Measurements from ENCODE around the gene SEMA6D.

Gene SEMA6D

DNA sequence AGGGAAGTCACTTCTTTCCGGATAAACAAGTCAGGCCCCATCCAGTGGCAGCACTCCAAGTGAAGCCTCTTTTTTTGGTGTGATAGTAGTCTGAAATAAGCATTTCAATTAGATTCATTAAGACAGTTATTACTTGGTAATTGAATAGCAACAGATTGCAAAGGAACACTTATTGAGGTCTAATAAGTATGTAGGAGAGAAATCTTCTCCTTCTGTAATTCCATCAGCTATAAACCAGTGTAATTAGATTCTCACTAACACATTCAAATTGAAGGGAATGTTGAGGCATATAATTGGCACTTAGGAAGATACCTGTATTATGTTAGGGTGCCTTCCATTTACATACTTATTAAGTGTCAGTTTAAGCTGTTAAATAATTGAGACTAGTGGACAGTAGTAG lies 73.9 kb downstream of the SEMA6D start:
- H3K27me3 ChIP-seq (replicated peaks in 2 of 5; ENCODE audit: control insufficient read depth in 4 of 5, insufficient read depth in 5 of 5, low read length in 4 of 5), result peaks cover 0 to 4% (median 0%) of the 10 kb centered on the region in 5 experiments
- no peaks in the 10 kb centered on the region for H3K9me3 ChIP-seq (ENCODE audit: control extremely low read depth in 1 of 5, control insufficient read depth in 4 of 5, insufficient read depth in 2 of 5, low read depth in 1 of 5, low read length in 4 of 5)
- no peak for DNase-seq
- no peak overlapping the region for H3K27ac ChIP-seq (ENCODE audit: insufficient read depth in 1 of 2, low read depth in 1 of 2, low read length in 2 of 2, poor library complexity in 1 of 2, severe bottlenecking in 2 of 2)
- POLR2A ChIA-PET, result no interaction called here
- H3K4me3 ChIP-seq (ENCODE audit: control insufficient read depth in 1 of 7, extremely low read depth in 1 of 7, insufficient read depth in 4 of 7, low read depth in 2 of 7, low read length in 6 of 7), result no peak overlapping the region
- no CpG with 5 or more reads among the region's 1 CpG for WGBS (ENCODE audit: insufficient coverage)
- no peaks in the 10 kb centered on the region for H3K4me1 ChIP-seq (ENCODE audit: control extremely low read depth in 1 of 4, control insufficient read depth in 4 of 4, insufficient read depth in 4 of 4, low read length in 3 of 4)
- H3K36me3 ChIP-seq (ENCODE audit: control insufficient read depth in 4 of 4, insufficient read depth in 4 of 4, low read length in 3 of 4), result no peaks in the 10 kb centered on the region
- CTCF ChIA-PET, result no interaction called here

- H3K27me3 ChIP-seq (replicated peaks in 2 of 5; ENCODE audit: control insufficient read depth in 4 of 5, insufficient read depth in 5 of 5, low read length in 4 of 5), result peaks cover 0 to 4% (median 0%) of the 10 kb centered on the region in 5 experiments
- no peaks in the 10 kb centered on the region for H3K36me3 ChIP-seq (ENCODE audit: control insufficient read depth in 4 of 4, insufficient read depth in 4 of 4, low read length in 3 of 4)
- CTCF ChIA-PET, result no interaction called here
- no peak overlapping the region for H3K27ac ChIP-seq (ENCODE audit: insufficient read depth in 1 of 2, low read depth in 1 of 2, low read length in 2 of 2, poor library complexity in 1 of 2, severe bottlenecking in 2 of 2)
- POLR2A ChIA-PET, result no interaction called here
- 86% methylated on average over 2 of the region's 2 CpGs for WGBS (ENCODE audit: insufficient coverage)
- no peaks in the 10 kb centered on the region for H3K9me3 ChIP-seq (ENCODE audit: control extremely low read depth in 1 of 5, control insufficient read depth in 4 of 5, insufficient read depth in 2 of 5, low read depth in 1 of 5, low read length in 4 of 5)
- no peak overlapping the region for H3K4me3 ChIP-seq (ENCODE audit: control insufficient read depth in 1 of 7, extremely low read depth in 1 of 7, insufficient read depth in 4 of 7, low read depth in 2 of 7, low read length in 6 of 7)
- DNase-seq, result no peak
- H3K4me1 ChIP-seq (ENCODE audit: control extremely low read depth in 1 of 4, control insufficient read depth in 4 of 4, insufficient read depth in 4 of 4, low read length in 3 of 4), result no peaks in the 10 kb centered on the region
These were observed 74.9 kb downstream of the SEMA6D start for GRCh38 chr15:47792231-47792630.

- CTCF ChIA-PET, result no interaction called here
- H3K27me3 ChIP-seq (replicated peaks in 2 of 5; ENCODE audit: control insufficient read depth in 4 of 5, insufficient read depth in 5 of 5, low read length in 4 of 5), result peaks cover 0 to 3% (median 0%) of the 10 kb centered on the region in 5 experiments
- H3K4me1 ChIP-seq (ENCODE audit: control extremely low read depth in 1 of 4, control insufficient read depth in 4 of 4, insufficient read depth in 4 of 4, low read length in 3 of 4), result no peaks in the 10 kb centered on the region
- POLR2A ChIA-PET, result no interaction called here
- H3K27ac ChIP-seq (ENCODE audit: insufficient read depth in 1 of 2, low read depth in 1 of 2, low read length in 2 of 2, poor library complexity in 1 of 2, severe bottlenecking in 2 of 2), result no peak overlapping the region
- 97% methylated on average over 3 of the region's 3 CpGs for WGBS (ENCODE audit: insufficient coverage)
- no peak overlapping the region for H3K4me3 ChIP-seq (ENCODE audit: control insufficient read depth in 1 of 7, extremely low read depth in 1 of 7, insufficient read depth in 4 of 7, low read depth in 2 of 7, low read length in 6 of 7)
- no peak for DNase-seq
- no peaks in the 10 kb centered on the region for H3K36me3 ChIP-seq (ENCODE audit: control insufficient read depth in 4 of 4, insufficient read depth in 4 of 4, low read length in 3 of 4)
- no peaks in the 10 kb centered on the region for H3K9me3 ChIP-seq (ENCODE audit: control extremely low read depth in 1 of 5, control insufficient read depth in 4 of 5, insufficient read depth in 2 of 5, low read depth in 1 of 5, low read length in 4 of 5)
These were observed 77.1 kb downstream of the SEMA6D start for GRCh38 chr15:47794252-47794914.

GRCh38 chr15:47795864-47796263 lies 78.6 kb downstream of the SEMA6D start:
- ChIA-PET POLR2A (no interaction called here), CTCF (no interaction called here)
- 70% methylated on average over 3 of the region's 3 CpGs for WGBS (ENCODE audit: insufficient coverage)
- Histone ChIP-seq H3K4me3 (ENCODE audit: control insufficient read depth in 1 of 7, extremely low read depth in 1 of 7, insufficient read depth in 4 of 7, low read depth in 2 of 7, low read length in 6 of 7) (no peak overlapping the region), H3K9me3 (ENCODE audit: control extremely low read depth in 1 of 5, control insufficient read depth in 4 of 5, insufficient read depth in 2 of 5, low read depth in 1 of 5, low read length in 4 of 5) (no peaks in the 10 kb centered on the region), H3K4me1 (ENCODE audit: control extremely low read depth in 1 of 4, control insufficient read depth in 4 of 4, insufficient read depth in 4 of 4, low read length in 3 of 4) (no peaks in the 10 kb centered on the region), H3K27ac (ENCODE audit: insufficient read depth in 1 of 2, low read depth in 1 of 2, low read length in 2 of 2, poor library complexity in 1 of 2, severe bottlenecking in 2 of 2) (no peak overlapping the region), H3K36me3 (ENCODE audit: control insufficient read depth in 4 of 4, insufficient read depth in 4 of 4, low read length in 3 of 4) (no peaks in the 10 kb centered on the region), H3K27me3 (replicated peaks in 2 of 5; ENCODE audit: control insufficient read depth in 4 of 5, insufficient read depth in 5 of 5, low read length in 4 of 5) (peaks cover 0 to 2% (median 0%) of the 10 kb centered on the region in 5 experiments)
- no peak for DNase-seq

DNA sequence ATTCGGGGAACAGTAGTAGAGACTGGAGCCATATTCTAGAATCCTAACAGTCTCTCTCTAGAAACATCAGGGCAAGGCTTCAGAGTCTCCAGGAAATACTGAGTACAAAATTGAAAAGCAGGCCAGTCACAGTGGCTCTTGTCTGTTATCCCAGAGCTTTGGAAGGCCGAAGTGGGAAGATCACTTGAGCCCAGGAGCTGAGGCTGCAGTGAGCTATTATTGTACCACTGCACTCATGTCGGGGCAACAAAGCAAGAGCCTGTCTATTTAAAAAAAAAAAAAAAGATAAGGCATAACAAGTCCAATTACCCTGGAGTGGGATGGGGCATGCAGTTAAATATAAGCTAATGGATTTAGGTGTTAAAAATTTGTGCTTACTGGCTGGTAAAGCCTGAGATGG lies 79.0 kb downstream of the SEMA6D start:
- Histone ChIP-seq H3K4me1 (ENCODE audit: control extremely low read depth in 1 of 4, control insufficient read depth in 4 of 4, insufficient read depth in 4 of 4, low read length in 3 of 4) (no peaks in the 10 kb centered on the region), H3K27me3 (replicated peaks in 2 of 5; ENCODE audit: control insufficient read depth in 4 of 5, insufficient read depth in 5 of 5, low read length in 4 of 5) (no peaks in the 10 kb centered on the region), H3K36me3 (ENCODE audit: control insufficient read depth in 4 of 4, insufficient read depth in 4 of 4, low read length in 3 of 4) (no peaks in the 10 kb centered on the region), H3K4me3 (ENCODE audit: control insufficient read depth in 1 of 7, extremely low read depth in 1 of 7, insufficient read depth in 4 of 7, low read depth in 2 of 7, low read length in 6 of 7) (no peak overlapping the region), H3K27ac (ENCODE audit: insufficient read depth in 1 of 2, low read depth in 1 of 2, low read length in 2 of 2, poor library complexity in 1 of 2, severe bottlenecking in 2 of 2) (no peak overlapping the region), H3K9me3 (ENCODE audit: control extremely low read depth in 1 of 5, control insufficient read depth in 4 of 5, insufficient read depth in 2 of 5, low read depth in 1 of 5, low read length in 4 of 5) (no peaks in the 10 kb centered on the region)
- ChIA-PET POLR2A (no interaction called here), CTCF (no interaction called here)
- no peak for DNase-seq
- 85% methylated on average over 3 of the region's 3 CpGs for WGBS (ENCODE audit: insufficient coverage)

GRCh38 chr15:47796830-47797229 lies 79.5 kb downstream of the SEMA6D start:
- H3K36me3 ChIP-seq (ENCODE audit: control insufficient read depth in 4 of 4, insufficient read depth in 4 of 4, low read length in 3 of 4), result no peaks in the 10 kb centered on the region
- DNase-seq, result no peak
- WGBS (ENCODE audit: insufficient coverage), result 95% methylated on average over 2 of the region's 3 CpGs
- H3K4me3 ChIP-seq (ENCODE audit: control insufficient read depth in 1 of 7, extremely low read depth in 1 of 7, insufficient read depth in 4 of 7, low read depth in 2 of 7, low read length in 6 of 7), result no peak overlapping the region
- POLR2A ChIA-PET, result no interaction called here
- CTCF ChIA-PET, result no interaction called here
- no peaks in the 10 kb centered on the region for H3K27me3 ChIP-seq (replicated peaks in 2 of 5; ENCODE audit: control insufficient read depth in 4 of 5, insufficient read depth in 5 of 5, low read length in 4 of 5)
- H3K4me1 ChIP-seq (ENCODE audit: control extremely low read depth in 1 of 4, control insufficient read depth in 4 of 4, insufficient read depth in 4 of 4, low read length in 3 of 4), result no peaks in the 10 kb centered on the region
- H3K9me3 ChIP-seq (ENCODE audit: control extremely low read depth in 1 of 5, control insufficient read depth in 4 of 5, insufficient read depth in 2 of 5, low read depth in 1 of 5, low read length in 4 of 5), result no peaks in the 10 kb centered on the region
- no peak overlapping the region for H3K27ac ChIP-seq (ENCODE audit: insufficient read depth in 1 of 2, low read depth in 1 of 2, low read length in 2 of 2, poor library complexity in 1 of 2, severe bottlenecking in 2 of 2)

DNA sequence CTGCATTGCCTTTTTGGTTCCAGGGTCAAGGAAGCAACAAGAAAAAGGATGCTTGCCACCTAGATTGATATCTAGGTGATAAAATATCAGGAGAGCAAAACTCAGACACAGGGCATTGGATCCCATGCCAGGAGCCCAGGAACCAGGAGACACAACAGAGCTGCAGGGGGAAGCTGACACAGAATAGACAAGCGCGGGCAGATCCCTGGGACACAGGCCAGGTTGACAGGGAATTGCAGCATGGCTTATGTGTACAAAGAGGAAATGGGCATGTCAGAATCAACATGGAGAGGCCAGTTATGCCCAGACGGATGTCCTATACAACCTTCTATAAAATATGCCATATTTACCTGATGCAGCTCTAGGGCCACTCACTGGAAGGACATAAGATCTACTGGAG lies 84.2 kb downstream of the SEMA6D start:
- H3K4me1 ChIP-seq (ENCODE audit: control extremely low read depth in 1 of 4, control insufficient read depth in 4 of 4, insufficient read depth in 4 of 4, low read length in 3 of 4), result no peaks in the 10 kb centered on the region
- H3K4me3 ChIP-seq (ENCODE audit: control insufficient read depth in 1 of 7, extremely low read depth in 1 of 7, insufficient read depth in 4 of 7, low read depth in 2 of 7, low read length in 6 of 7), result no peak overlapping the region
- ChIA-PET CTCF (no interaction called here), POLR2A (no interaction called here)
- peaks cover 0 to 6% (median 0%) of the 10 kb centered on the region in 5 experiments for H3K27me3 ChIP-seq (replicated peaks in 2 of 5; ENCODE audit: control insufficient read depth in 4 of 5, insufficient read depth in 5 of 5, low read length in 4 of 5)
- 100% methylated on average over 3 of the region's 3 CpGs for whole genome bisulfite sequencing (ENCODE audit: insufficient coverage)
- no peak for DNase-seq
- H3K9me3 ChIP-seq (ENCODE audit: control extremely low read depth in 1 of 5, control insufficient read depth in 4 of 5, insufficient read depth in 2 of 5, low read depth in 1 of 5, low read length in 4 of 5), result no peaks in the 10 kb centered on the region
- no peak overlapping the region for H3K27ac ChIP-seq (ENCODE audit: insufficient read depth in 1 of 2, low read depth in 1 of 2, low read length in 2 of 2, poor library complexity in 1 of 2, severe bottlenecking in 2 of 2)
- H3K36me3 ChIP-seq (ENCODE audit: control insufficient read depth in 4 of 4, insufficient read depth in 4 of 4, low read length in 3 of 4), result no peaks in the 10 kb centered on the region

Measured in common myeloid progenitor, CD34-positive (primary cell).